GM13976 (cell line): ENCODE results near the gene HEATR9.

Experiments
- DNase-seq: peaks from one replicate; pipeline ENCODE4 v3.0.0; 2012; ENCODE audit warnings: low spot score
- in situ Hi-C: fragments of 300-500 bp; cut with MboI; formaldehyde crosslinking; loops from one replicate; pipeline ENCODE4 v1.12.0; 2022; ENCODE audit warnings: low sequenced_read_pairs, mixed read lengths, inconsistent platforms; ENCODE audit not compliant: unreplicated experiment
- TF ChIP-seq, protein P1 (sequence below): IDR thresholded peaks from 2 replicates; pipeline ENCODE4 v1.5.1; 2012; ENCODE audit warnings: borderline replicate concordance, mild to moderate bottlenecking; ENCODE audit not compliant: insufficient read depth; ENCODE audit errors: extremely low read depth, missing control alignments, control extremely low read depth

The HEATR9 gene, protein sequence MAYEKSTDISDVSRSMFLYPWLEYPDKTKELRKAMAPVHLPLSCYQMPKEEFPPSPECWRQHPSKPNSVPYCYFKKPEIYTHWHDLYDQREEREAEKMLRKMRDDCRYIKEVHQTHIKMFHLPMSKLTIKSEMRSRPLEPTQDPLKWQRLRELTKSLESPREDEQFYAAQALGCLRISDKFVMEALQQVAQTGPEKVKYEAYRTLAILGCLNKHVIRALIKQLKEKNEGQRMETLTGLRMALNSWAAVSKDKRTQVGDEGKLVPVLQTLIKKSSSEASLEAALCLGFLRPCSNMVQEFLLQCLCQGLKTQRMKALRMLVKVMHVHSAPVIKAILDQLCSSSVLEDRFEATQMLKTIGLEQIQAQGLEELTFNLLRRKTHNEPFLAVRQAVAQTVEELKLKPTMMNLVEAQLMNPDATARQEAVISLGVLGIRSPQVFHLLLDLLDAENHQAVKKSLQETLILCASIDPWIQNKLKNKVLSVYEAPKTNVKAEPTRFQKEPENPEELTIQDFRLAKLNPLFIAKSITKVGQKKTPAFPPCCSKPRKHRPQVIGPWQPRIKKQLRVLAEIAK

DNA sequence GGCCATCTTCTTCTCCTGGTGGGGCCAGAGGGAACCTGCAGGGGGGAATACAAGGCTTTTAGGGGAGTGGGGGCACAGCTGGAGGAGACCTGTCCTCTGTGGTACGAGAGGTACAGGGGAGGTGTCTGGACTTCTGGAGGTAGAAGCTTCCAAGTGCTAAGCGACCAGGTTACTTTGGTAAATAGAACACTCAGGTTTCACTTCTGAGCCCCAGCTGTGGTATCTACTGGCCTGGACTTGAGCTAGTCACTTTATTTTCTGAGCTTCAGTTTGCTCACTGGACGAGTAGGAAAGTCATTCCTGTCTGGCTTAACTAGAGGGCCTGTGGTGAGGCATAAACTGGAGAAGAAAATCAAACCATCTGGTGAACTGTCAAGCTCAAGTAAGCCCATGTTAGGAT is at the start of gene HEATR9:
Gene HEATR9 (minus strand): TSS at position 155 of the 400 bp plus-strand sequence. CDS start 149 bp downstream, at position 6.
- TF ChIP-seq, protein P1, sequence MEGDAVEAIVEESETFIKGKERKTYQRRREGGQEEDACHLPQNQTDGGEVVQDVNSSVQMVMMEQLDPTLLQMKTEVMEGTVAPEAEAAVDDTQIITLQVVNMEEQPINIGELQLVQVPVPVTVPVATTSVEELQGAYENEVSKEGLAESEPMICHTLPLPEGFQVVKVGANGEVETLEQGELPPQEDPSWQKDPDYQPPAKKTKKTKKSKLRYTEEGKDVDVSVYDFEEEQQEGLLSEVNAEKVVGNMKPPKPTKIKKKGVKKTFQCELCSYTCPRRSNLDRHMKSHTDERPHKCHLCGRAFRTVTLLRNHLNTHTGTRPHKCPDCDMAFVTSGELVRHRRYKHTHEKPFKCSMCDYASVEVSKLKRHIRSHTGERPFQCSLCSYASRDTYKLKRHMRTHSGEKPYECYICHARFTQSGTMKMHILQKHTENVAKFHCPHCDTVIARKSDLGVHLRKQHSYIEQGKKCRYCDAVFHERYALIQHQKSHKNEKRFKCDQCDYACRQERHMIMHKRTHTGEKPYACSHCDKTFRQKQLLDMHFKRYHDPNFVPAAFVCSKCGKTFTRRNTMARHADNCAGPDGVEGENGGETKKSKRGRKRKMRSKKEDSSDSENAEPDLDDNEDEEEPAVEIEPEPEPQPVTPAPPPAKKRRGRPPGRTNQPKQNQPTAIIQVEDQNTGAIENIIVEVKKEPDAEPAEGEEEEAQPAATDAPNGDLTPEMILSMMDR, result no peak
- in situ Hi-C loops, result no loop called here
- no peak for DNase-seq

DNA sequence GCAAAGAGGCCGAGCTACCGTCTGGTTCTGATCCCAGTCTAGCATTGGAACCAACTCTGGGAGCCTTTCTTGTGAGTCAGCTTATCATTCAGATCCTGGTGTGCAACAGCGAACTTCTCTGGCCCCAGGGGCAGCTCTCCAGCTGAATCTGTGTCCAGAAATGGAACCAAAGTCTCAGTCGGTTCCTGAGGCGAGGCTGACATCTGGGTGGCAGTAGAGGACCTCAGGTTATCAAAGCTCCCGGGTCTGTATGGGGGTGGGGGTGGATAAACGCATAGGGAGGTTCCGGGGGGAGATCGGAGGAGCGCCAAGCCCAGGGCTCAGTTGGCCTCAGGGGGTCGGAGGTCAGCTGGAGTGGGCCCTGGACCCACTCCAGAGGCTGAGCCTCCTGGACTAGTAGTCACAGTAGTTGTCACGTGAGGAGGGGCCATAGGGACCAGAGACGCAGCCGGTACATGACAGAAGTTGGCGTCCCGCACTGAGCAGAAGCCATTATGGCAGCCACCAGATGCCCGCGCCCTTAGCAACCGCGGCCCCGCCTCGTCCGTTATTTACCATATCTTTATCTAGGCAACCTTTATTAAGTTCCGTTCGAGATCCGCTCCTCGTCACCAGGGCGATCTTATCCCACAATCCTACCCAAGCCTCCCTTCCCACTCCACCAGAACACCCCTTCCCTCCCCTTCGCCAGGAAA is 49.0 kb upstream of the HEATR9 start:
- no peak for DNase-seq

DNA sequence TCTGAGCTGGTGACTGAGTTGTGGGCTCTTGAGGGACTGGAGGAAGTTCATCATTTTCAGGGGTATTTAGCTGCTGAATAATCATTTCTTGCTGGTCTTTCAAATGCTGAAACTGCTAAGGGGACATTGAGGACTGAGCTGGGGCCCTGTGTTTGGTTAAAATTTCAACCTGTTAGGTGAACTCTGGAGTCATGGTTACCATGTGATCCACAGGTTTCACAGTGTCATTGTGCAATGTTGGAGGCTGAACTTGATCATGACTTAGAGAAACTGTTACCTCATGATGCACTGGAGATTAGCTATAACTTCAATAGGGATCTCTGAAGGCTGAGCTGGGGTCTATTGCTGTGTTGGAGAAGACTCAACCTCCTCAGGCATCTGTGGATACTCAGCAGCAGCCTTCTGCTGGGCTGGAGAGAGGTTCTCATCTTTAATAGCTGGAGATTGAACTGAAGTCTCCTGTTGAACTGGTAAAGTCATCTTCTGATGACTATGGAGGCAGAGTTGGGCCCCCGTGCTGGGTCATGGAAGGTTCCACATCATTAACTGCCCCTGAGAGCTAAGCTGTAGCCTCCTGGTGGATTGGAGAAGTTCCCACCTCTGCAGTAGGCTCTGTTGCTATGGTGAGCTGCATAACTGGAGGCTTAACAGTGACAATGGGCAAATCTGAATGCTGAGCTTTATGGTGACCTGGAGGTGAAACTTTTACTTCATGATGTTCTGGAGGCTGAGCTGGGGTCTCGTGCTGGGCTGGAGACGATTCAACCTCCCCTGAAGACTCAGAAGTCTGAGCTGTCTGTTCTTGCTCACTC is 46.7 kb upstream of the HEATR9 start:
- TF ChIP-seq, protein P1, result no peak
- in situ Hi-C loops, result no loop called here
- DNase-seq, result no peak

More for the DNA sequence above, 49.0 kb upstream of the HEATR9 start:
- TF ChIP-seq, protein P1, result no peak
- in situ Hi-C loops, result no loop called here

DNA sequence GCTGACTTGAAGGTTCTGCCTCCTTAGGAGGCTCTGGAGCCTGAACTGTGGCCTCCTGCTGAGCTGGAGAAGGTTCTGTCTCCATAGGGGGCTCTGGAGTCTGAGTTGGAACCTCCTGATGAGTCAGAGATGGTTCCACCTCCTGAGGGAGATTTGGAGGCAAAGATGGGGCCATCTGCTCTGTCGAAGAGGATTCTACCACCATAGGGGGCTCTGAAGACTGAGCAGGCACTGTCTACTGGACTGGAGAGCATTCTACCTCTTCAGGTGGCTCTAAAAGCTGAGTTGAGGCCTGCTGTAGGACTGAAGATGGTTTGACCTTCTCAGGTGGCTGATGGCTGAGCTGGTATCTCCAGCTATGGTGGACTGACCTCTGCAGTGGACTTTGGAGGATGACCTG is 45.7 kb upstream of the HEATR9 start:
- DNase-seq, result no peak
- in situ Hi-C loops, result no loop called here

DNA sequence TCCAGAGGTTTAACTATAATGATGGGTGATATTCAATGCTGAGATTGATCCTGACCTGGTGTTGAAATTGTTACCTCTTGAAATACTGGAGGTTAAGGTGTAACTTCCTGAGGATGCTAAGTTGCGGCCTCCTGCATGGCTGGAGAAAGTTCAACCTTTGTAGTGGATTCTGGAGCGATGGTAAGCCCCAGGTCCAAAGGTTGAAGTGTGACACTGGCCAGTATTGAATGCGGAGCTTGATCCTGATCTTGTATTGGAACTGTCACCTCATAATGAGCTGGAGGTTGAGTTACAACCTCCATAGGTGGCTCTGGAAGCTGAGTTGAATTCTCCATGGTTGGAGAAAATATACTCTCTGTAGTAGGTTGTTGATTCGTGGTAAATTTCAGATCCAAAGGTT is 44.9 kb upstream of the HEATR9 start:
- in situ Hi-C loops, result no loop called here
- no peak for DNase-seq
- TF ChIP-seq, protein P1, result no peak

More for the DNA sequence above, 45.7 kb upstream of the HEATR9 start:
- TF ChIP-seq, protein P1, result no peak

DNA sequence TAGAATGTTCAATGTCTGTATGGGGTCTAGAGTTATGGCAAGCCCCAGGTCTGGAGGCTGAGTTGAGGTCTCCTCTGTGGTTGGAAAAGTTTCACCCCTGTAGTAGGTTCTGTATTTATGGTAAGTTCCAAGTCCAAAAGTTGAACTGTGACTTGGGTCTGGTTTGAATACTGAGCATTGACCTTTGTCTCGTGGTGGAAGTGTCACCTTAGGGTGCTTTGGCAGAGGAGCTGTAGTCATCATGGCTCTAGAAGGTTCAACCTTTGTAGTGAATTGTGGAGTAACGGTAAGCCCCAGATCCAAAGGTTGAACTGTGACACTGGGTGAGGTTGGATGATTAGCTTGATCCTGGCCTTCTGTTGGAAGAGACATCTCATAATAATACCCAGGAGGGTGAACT is 44.3 kb upstream of the HEATR9 start:
- DNase-seq, result no peak

More for the DNA sequence above, 44.3 kb upstream of the HEATR9 start:
- in situ Hi-C loops, result no loop called here
- TF ChIP-seq, protein P1, result no peak
